Rectal smooth muscle tissue (tissue), 1 donor: ENCODE measurements around the gene TOM1.

Experiments used
- H3K27ac ChIP-seq: one replicate; pipeline ENCODE4 v1.7.0; 2013; ENCODE audit warnings: low read depth, low read length, inconsistent platforms
- H3K27me3 ChIP-seq: one replicate; pipeline ENCODE4 v1.7.0; 2013; ENCODE audit warnings: low read length; ENCODE audit not compliant: control insufficient read depth, insufficient read depth
- H3K36me3 ChIP-seq: one replicate; pipeline ENCODE4 v1.7.0; 2013; ENCODE audit warnings: low read length; ENCODE audit not compliant: control insufficient read depth, insufficient read depth
- H3K4me1 ChIP-seq: one replicate; pipeline ENCODE4 v1.7.0; 2013; ENCODE audit warnings: low read length; ENCODE audit not compliant: control insufficient read depth, insufficient read depth
- H3K4me3 ChIP-seq: one replicate; pipeline ENCODE4 v1.7.0; 2013; ENCODE audit warnings: low read length
- H3K9ac ChIP-seq: one replicate; pipeline ENCODE4 v1.7.0; 2013; ENCODE audit warnings: low read length

Gene TOM1

DNA sequence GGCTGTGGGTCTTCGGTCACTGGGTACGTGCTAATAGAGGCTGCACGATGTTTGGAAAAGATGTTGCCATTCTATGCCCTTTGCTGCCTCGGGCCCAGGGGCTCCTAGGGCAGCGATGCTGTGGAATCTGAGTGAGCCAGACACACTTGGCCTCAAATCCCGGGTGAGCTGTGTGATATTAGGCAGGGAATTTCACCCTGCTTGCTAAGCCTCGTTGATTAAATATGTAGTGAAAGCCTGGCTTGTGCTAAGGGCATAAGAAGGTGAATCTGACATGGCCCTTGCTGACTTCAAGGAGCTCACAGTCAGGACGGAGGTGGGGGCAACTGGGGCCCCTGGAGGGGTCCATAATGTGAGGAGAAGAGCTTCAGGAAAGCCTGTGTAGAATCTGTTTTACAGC lies 75.8 kb downstream of the TOM1 start:
- Histone ChIP-seq H3K4me1 (peaks cover 8% of the 10 kb centered on the region), H3K36me3 (no peaks in the 10 kb centered on the region), H3K9ac (no peak overlapping the region), H3K27ac (no peak overlapping the region), H3K4me3 (no peak overlapping the region), H3K27me3 (no peaks in the 10 kb centered on the region)

DNA sequence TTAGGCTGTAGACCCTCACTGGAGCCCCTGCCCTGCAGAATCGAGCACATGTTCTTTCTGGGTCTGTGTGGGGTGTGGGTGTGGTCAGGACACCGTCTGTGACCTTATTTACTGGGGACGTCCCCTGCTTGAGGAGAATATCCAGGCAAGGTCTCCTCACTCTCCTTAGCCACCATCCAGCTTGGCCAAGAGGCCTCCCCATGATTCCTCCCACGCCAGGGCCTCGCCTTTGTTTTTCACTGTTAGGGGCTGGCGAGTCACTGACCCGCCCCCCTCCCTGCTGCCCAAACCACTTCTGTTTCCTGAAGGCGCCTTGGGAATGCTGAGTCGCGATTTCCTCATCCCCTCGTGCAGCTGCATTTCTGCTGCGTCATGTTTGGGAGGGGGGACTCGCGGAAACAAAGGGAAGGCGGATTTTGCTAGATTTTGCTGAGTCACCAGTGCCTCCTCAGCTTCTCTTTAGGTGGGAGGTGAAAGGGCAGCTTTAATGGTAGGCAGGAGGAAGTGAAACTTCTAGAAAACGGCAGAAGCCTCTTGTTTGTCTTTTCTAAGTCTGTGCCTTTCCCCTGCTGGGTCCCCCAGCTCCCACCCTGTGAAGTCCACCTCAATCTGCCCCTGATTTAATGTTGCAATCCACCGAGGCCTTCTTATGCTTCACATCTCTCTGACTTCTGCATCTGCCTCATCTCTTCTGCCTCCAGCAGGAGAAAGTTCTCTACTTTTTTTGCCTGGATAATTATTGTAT lies 77.2 kb downstream of the TOM1 start:
- Histone ChIP-seq H3K4me3 (peak overlapping the region; percentile 7), H3K4me1 (peaks cover 12% of the 10 kb centered on the region)

DNA sequence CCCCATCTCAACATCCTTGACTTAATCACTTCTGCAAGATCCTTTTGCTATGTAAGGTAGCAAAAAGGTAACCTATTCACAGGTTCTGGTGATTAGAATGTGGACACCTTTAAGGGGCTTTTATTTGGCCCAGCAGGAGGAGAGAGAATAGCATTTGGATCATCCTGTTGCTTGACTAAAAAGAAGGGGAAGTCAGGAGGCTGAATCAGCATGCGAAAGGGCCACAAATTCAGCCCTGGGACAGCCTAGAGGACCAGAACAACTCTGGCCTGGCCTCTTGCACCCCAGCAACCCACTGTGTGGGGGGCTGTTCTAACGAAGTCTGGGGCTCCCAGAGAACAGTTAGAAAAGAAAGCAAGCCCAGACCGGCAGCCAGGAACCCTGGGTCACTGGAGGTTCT lies 78.0 kb downstream of the TOM1 start:
- no peak overlapping the region for H3K9ac ChIP-seq
- H3K27me3 ChIP-seq, result no peaks in the 10 kb centered on the region
- no peak overlapping the region for H3K4me3 ChIP-seq
- peak overlapping the region; percentile 29 for H3K27ac ChIP-seq
- H3K4me1 ChIP-seq, result peaks cover 10% of the 10 kb centered on the region
- no peaks in the 10 kb centered on the region for H3K36me3 ChIP-seq

More for the DNA sequence above, 77.2 kb downstream of the TOM1 start:
- H3K27me3 ChIP-seq, result no peaks in the 10 kb centered on the region
- H3K36me3 ChIP-seq, result no peaks in the 10 kb centered on the region
- peak overlapping the region; percentile 6 for H3K9ac ChIP-seq
- H3K27ac ChIP-seq, result peak overlapping the region; percentile 29

DNA sequence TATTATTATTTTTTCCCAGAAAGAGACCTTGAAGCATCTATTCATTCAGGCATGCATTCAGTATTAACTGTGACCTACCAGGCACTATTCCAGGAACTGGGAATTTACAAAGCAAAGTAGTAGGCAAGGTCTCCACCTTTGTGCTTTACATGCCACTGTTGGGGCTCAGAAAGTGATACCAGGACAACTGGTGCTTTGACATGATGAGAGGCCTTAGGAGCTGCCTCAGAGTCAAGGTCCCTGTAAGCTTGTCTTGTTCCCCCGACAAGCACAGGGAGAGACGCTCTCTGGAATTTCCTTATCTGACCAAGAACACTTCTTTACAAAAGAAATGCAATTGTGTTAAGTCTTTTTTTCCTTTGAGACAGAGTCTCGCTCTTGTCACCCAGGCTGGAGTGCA lies 78.9 kb downstream of the TOM1 start:
- H3K9ac ChIP-seq, result no peak overlapping the region
- no peak overlapping the region for H3K27ac ChIP-seq
- H3K27me3 ChIP-seq, result no peaks in the 10 kb centered on the region
- H3K4me3 ChIP-seq, result no peak overlapping the region
- peaks cover 10% of the 10 kb centered on the region for H3K4me1 ChIP-seq
- peaks cover 4% of the 10 kb centered on the region for H3K36me3 ChIP-seq

DNA sequence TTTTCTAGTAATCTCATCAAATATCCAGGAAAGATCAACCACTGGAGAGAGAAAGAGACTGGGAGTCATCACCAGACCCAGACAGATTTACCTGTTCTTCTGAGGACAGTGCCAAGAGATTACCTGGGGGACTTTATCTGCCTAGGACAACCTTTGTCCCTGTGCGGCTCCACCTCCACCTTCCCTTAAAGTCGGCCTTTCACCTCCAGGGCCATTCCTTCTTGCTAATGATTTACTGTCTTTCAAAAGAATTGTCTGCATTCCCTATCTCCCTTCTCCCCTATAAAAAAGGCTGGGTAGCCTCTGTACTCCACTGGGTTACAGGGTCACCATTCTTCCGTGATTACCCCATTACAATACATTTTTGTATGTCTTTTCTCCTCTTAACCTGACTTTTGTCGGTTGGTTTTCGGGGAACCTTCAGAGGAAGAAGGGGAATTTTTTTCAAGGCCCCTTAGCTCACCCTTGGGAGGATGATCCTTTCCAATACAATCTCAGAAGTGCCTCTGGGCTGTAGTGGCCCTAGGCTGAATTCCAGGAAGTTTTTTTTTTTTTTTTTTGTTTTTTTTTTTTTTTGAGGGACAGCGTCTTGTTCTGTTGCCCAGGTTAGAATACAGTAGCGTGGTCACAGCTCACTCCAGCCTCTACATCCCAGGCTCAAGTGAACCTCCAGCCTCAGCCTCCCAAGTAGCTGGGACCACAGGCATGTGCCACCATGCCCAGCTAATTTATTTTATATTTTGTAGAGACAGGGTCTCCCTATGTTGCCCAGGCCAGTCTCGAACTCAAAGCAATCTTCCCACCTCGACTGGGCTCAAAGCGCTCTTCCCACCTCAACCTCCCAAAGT lies 79.7 kb downstream of the TOM1 start:
- no peak overlapping the region for H3K9ac ChIP-seq
- peaks cover 10% of the 10 kb centered on the region for H3K4me1 ChIP-seq
- peaks cover 4% of the 10 kb centered on the region for H3K36me3 ChIP-seq
- H3K4me3 ChIP-seq, result no peak overlapping the region
- no peaks in the 10 kb centered on the region for H3K27me3 ChIP-seq
- no peak overlapping the region for H3K27ac ChIP-seq

DNA sequence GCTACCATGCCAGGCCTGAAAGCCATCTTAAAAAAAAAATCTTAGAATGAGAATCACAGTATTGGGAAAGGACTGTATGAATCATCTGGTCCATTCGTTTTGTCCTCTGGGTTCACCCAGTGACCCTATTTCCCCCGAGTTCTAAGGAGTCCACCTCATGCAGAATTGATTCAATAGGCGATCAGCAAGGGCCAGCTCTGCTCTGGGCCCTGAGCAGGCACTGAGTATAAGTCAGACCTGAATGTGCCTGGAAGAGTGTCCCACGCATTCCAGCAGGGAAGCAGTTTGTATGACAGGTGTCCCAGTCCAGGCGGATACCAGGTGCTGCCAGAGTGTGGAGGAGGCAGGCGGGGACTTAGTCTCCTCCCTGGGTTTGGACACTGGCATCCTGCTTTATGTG lies 80.3 kb downstream of the TOM1 start:
- Histone ChIP-seq H3K36me3 (peaks cover 4% of the 10 kb centered on the region), H3K27me3 (no peaks in the 10 kb centered on the region), H3K4me1 (peaks cover 10% of the 10 kb centered on the region), H3K9ac (no peak overlapping the region), H3K4me3 (no peak overlapping the region), H3K27ac (peak overlapping the region; percentile 1)

DNA sequence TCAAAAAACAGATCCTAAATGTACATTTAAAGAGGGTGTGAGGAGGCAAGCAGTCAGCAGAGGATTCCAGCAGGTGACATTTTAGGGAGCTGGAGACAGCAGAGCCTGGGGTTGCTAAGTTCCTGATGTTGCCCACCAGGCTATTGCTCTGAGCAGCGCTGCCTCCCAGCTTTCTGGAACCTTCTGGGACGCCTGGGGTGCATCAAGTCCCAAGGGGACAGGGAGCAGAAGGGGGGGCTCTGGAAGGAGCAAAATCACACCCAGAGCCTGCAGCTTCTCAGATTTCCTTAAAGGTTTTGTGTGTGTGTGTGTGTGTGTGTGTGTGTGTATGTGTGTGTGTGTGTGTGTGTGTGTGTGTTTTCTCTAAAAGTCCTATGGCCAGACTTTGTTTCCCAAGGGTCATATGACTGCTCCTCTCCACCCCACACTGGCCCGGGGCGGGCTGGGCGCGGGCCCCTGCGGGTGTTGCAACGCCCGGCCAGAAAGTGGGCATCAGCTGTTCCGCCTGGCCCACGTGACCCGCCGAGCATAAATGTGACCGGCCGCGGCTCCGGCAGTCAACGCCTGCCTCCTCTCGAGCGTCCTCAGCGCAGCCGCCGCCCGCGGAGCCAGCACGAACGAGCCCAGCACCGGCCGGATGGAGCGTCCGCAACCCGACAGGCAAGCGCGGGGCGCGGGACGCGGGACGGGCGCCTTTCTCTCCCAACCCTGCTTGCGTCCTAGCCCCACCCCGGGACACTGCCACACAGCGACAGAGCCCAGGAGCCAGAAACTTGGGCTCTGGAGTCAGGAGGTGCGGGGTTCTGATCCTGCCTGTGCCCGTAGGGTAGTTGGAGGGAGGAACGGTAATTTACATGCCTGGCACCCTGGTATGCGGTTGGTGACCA lies 81.1 kb downstream of the TOM1 start, which contains the start of gene HMOX1:
HMOX1 (plus strand) TSS at position 560 of the 887 bp plus-strand sequence; CDS start at position 638, 78 bp downstream.
- Histone ChIP-seq H3K9ac (peak within 1 kb of the TSS; percentile 6), H3K27me3 (no peaks in the 10 kb centered on the region), H3K27ac (peak within 1 kb of the TSS; percentile 16), H3K36me3 (peaks cover 4% of the 10 kb centered on the region), H3K4me1 (peaks cover 10% of the 10 kb centered on the region), H3K4me3 (peak within 1 kb of the TSS; percentile 59)

DNA sequence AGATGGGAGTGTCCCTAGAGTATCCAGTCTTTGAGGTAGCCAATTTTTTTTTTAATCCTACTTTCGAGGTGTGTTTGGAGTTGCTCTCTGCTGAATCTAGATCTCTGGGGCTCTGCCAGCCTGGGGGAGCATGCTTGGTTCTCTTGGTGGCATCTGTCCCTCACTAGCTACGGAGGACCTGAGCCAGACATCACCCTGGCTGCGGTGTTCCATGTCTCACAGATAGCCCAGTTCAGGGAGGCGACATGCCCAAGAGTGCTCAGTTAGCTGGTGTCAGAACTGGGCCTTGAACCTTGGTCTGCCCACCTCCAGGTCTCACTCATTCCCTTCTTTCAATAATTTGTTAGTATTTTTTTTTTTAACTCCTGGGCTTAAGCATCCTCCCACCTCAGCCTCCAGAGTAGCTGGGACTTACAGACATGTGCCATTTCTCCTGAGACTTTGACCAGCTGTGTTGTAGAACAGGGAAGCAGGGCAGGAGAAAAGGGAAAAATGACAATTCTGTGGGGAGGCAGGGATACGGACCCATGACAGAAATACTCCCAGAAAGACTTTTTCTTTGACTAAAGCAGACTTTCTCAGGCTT lies 81.8 kb downstream of the TOM1 start:
- H3K9ac ChIP-seq, result peak overlapping the region; percentile 6
- peaks cover 8% of the 10 kb centered on the region for H3K4me1 ChIP-seq

DNA sequence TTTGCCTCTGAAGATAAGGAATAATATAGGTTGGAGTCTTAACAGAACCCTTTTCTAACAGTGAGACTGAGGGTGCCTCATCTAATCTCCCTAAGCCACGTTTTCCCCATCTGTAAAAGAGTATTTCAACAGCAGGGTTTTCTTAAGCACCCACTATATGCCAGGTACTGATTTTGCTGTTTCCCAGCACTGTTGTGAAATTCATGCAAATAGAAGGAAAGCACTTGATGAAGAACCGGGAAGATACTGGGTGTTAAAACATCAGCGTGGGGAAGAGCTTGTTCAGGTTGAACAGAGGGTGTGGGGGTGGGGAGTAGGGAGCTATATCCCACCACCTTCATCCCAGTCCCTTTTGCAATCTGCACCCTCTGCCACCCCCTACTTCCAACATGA lies 84.0 kb downstream of the TOM1 start:
- Histone ChIP-seq H3K4me3 (no peak overlapping the region), H3K36me3 (peaks cover 8% of the 10 kb centered on the region), H3K27ac (no peak overlapping the region), H3K27me3 (no peaks in the 10 kb centered on the region), H3K4me1 (peaks cover 6% of the 10 kb centered on the region), H3K9ac (no peak overlapping the region)

More for the DNA sequence above, 81.8 kb downstream of the TOM1 start:
- Histone ChIP-seq H3K27ac (peak overlapping the region; percentile 16), H3K36me3 (peaks cover 6% of the 10 kb centered on the region), H3K27me3 (no peaks in the 10 kb centered on the region), H3K4me3 (peak overlapping the region; percentile 59)

DNA sequence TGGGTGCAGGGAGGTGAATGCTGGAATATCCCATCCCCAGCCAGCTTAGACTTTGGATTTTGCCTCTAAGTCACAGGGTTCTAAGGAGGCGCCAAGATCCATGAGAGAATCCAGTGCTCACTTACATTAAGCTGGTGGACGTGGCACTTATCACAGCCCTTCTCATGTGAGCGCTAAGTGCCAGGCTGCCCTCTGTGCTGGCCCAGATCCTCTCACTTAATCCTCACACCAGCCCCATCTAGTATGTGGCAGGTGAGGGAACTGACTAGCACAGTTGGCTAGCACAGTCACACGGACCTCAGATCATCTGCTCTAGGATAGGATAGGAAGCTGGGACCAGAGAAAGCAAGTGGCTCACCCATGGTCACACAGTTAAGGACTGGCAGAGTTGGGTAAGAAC lies 84.8 kb downstream of the TOM1 start:
- no peak overlapping the region for H3K27ac ChIP-seq
- peaks cover 8% of the 10 kb centered on the region for H3K36me3 ChIP-seq
- H3K27me3 ChIP-seq, result no peaks in the 10 kb centered on the region
- H3K9ac ChIP-seq, result no peak overlapping the region
- peaks cover 6% of the 10 kb centered on the region for H3K4me1 ChIP-seq
- H3K4me3 ChIP-seq, result no peak overlapping the region

DNA sequence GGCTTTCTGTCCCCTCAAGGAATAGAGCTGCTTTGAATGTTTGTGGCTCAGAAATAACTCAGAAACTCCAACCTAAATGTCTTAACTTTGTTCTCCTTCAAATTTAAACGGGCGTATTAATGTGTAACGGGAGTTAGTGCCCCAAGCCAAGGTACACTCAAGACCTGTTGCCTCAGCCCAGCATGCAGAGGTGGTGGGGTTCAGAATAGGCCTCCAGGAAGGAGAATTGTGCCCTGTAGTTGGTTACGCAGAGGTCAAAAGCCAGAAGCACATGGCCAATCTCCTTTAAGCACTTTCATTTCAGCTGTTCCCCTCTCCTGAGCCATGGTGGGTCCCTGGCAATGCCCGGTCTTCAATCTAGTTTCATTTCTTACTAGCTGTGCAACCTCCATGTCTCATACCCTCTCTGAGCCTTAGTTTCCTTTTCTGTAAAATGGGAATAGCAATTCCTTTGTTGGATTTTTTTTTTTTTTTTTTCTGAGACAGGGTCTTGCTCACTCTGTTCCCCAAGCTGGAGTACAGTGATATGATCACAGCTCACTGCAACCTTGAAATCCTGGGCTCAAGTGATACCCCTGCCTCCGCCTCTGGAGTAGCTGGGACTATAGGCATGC lies 85.4 kb downstream of the TOM1 start:
- H3K4me1 ChIP-seq, result peaks cover 6% of the 10 kb centered on the region
- no peak overlapping the region for H3K4me3 ChIP-seq
- H3K27ac ChIP-seq, result no peak overlapping the region
- no peak overlapping the region for H3K9ac ChIP-seq
- peaks cover 11% of the 10 kb centered on the region for H3K36me3 ChIP-seq
- H3K27me3 ChIP-seq, result no peaks in the 10 kb centered on the region
